Thyroid gland (tissue), 4 donors: Measurements from ENCODE around the gene EFCAB8.

Source experiments
- POLR2A ChIP-seq, 2 donors: fragments of 450-650 bp; IDR thresholded peaks; one replicate each; pipeline ENCODE4 v1.6.1; 2017; ENCODE audit warnings: antibody characterized with exemption in 2 of 2, mild to moderate bottlenecking in 2 of 2, moderate library complexity in 1 of 2
- TF ChIP-seq, protein P1 (sequence below), 6 experiments: fragments of 200-600 bp in 3 of 6; fragments of 450-650 bp in 3 of 6; sonication (generic) in 3 of 6; IDR thresholded peaks; one replicate each; pipeline ENCODE4 v1.5.1; 2016 to 2019; ENCODE audit warnings: antibody characterized with exemption in 6 of 6, mild to moderate bottlenecking in 2 of 6, inconsistent platforms in 1 of 6, moderate library complexity in 1 of 6

- TF ChIP-seq, protein P1, sequence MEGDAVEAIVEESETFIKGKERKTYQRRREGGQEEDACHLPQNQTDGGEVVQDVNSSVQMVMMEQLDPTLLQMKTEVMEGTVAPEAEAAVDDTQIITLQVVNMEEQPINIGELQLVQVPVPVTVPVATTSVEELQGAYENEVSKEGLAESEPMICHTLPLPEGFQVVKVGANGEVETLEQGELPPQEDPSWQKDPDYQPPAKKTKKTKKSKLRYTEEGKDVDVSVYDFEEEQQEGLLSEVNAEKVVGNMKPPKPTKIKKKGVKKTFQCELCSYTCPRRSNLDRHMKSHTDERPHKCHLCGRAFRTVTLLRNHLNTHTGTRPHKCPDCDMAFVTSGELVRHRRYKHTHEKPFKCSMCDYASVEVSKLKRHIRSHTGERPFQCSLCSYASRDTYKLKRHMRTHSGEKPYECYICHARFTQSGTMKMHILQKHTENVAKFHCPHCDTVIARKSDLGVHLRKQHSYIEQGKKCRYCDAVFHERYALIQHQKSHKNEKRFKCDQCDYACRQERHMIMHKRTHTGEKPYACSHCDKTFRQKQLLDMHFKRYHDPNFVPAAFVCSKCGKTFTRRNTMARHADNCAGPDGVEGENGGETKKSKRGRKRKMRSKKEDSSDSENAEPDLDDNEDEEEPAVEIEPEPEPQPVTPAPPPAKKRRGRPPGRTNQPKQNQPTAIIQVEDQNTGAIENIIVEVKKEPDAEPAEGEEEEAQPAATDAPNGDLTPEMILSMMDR (IDR thresholded peaks at IDR 0.05), result no peak
- no peak for TF ChIP-seq POLR2A (IDR thresholded peaks at IDR 0.05)
Observed at GRCh38 chr20:33002087-33002808, 143.5 kb downstream of the EFCAB8 start.
